K562 (cell line): ENCODE results near the gene BMP4. TPM values are rescaled to one million over a fixed set of nuclear protein-coding genes. Genes with fewer than 3 reads are reported as not detected.

Experiments
- ATAC-seq: fragments of 200-7000 bp; cut with Tn5 transposase; 3 replicates; pipeline ENCODE4 v1.9.1; 2020; ENCODE audit warnings: moderate library complexity
- BruUV-seq: library from RNA; stranded (reverse); fragments of 400-500 nt; replicated peaks from 2 replicates; lab custom pipeline; 2021; lab: Mats Ljungman, UMichigan
- CTCF ChIA-PET: fragments of 300-600 bp; formaldehyde crosslinking; extraction: SDS; loops from one replicate; lab custom pipeline; 2021; ENCODE audit warnings: low intra/inter-chr PET ratio; lab: Yijun Ruan, JAX
- POLR2A ChIA-PET: fragments of 300-600, 350-650 bp; sonication (Branson Sonifier 250); formaldehyde crosslinking; extraction: SDS; loops from one replicate; lab custom pipeline; 2021; ENCODE audit warnings: antibody characterized with exemption, inconsistent platforms; lab: Yijun Ruan, JAX
- DNase-seq, 4 experiments: peaks; one replicate each; pipeline versions ENCODE4 v3.0.0 to v3.0.0-alpha.2; 2011 to 2018; ENCODE audit warnings: low spot score in 3 of 4, mixed read lengths in 3 of 4; ENCODE audit errors: extremely low read depth in 1 of 4
- FAIRE-seq: peaks from 2 replicates; lab custom pipeline; 2011; peaks lifted over from hg19 to GRCh38; lab: Jason Lieb, UNC
- H2AFZ ChIP-seq: 2 replicates; pipeline ENCODE4 v1.6.0; 2011; ENCODE audit warnings: low read depth, low read length, control low read depth, inconsistent platforms
- H3K27ac ChIP-seq: fragments of 200-600 bp; 3 replicates; pipeline ENCODE4 v1.8.0; 2011; ENCODE audit warnings: low read depth, mild to moderate bottlenecking, control low read depth, inconsistent platforms, low read length, moderate library complexity, mixed read lengths; ENCODE audit errors: extremely low read depth
- H3K27me3 ChIP-seq, 2 experiments: fragments of 300-600 bp in 1 of 2; 2 replicates in 1 of 2; 3 replicates in 1 of 2; pipeline versions ENCODE4 v1.6.0 to v1.8.0; 2011; ENCODE audit warnings: inconsistent platforms in 2 of 2, low read length in 2 of 2, mild to moderate bottlenecking in 1 of 2, mixed read lengths in 1 of 2, moderate library complexity in 1 of 2; ENCODE audit not compliant: control insufficient read depth in 2 of 2, insufficient read depth in 2 of 2
- H3K36me3 ChIP-seq: fragments of 300-600 bp; 3 replicates; pipeline ENCODE4 v1.8.0; 2011; ENCODE audit warnings: mild to moderate bottlenecking, low read length, inconsistent platforms; ENCODE audit not compliant: control insufficient read depth, insufficient read depth
- H3K4me1 ChIP-seq, 2 experiments: fragments of 200-600 bp in 1 of 2; replicated peaks in 1 of 2; 2 replicates in 1 of 2; 3 replicates in 1 of 2; pipeline versions ENCODE4 v1.5.1 to v1.8.0; 2011; ENCODE audit warnings: inconsistent platforms in 2 of 2, low read length in 2 of 2, mild to moderate bottlenecking in 1 of 2, mixed read lengths in 1 of 2, moderate library complexity in 1 of 2; ENCODE audit not compliant: control insufficient read depth in 2 of 2, insufficient read depth in 2 of 2
- H3K4me2 ChIP-seq: 2 replicates; pipeline ENCODE4 v1.6.1; 2011; ENCODE audit warnings: low read length, control low read depth, inconsistent platforms, mixed read lengths; ENCODE audit not compliant: insufficient read depth
- H3K4me3 ChIP-seq: fragments of 200-600 bp; sonication (generic), shearing (Covaris generic); 2 replicates; pipeline ENCODE4 v1.5.1; 2016; ENCODE audit warnings: control low read depth, inconsistent platforms
- H3K79me2 ChIP-seq: fragments of 200-600 bp; 3 replicates; pipeline ENCODE4 v1.8.0; 2011; ENCODE audit warnings: low read length, inconsistent platforms; ENCODE audit not compliant: control insufficient read depth, insufficient read depth
- H3K9ac ChIP-seq, 2 experiments: 2 replicates each; pipeline versions ENCODE4 v1.6.0 to v1.6.1; 2011; ENCODE audit warnings: low read depth in 2 of 2, low read length in 2 of 2, control low read depth in 1 of 2, inconsistent platforms in 1 of 2, mild to moderate bottlenecking in 1 of 2, mixed read lengths in 1 of 2; ENCODE audit not compliant: insufficient read depth in 1 of 2
- H3K9me1 ChIP-seq: one replicate; pipeline ENCODE4 v1.6.0; 2011; ENCODE audit warnings: inconsistent platforms, mild to moderate bottlenecking, low read length, moderate library complexity; ENCODE audit not compliant: control insufficient read depth, insufficient read depth
- H3K9me3 ChIP-seq: replicated peaks from 2 replicates; pipeline ENCODE4 v1.5.1; 2011; ENCODE audit warnings: low read depth, low read length, inconsistent platforms; ENCODE audit not compliant: control insufficient read depth, insufficient read depth
- H4K20me1 ChIP-seq: replicated peaks from 2 replicates; pipeline ENCODE4 v1.6.1; 2011; ENCODE audit warnings: low read length, inconsistent platforms, mixed read lengths; ENCODE audit not compliant: control insufficient read depth, insufficient read depth
- FOXK1 ChIP-seq: sonication (generic); formaldehyde crosslinking; IDR thresholded peaks from 2 replicates; pipeline ENCODE4 v1.8.0; 2022; ENCODE audit warnings: missing genetic modification reagents, mild to moderate bottlenecking, borderline replicate concordance
- HEY1 ChIP-seq: fragments of 250-450 bp; sonication (Bioruptor Pico); IDR thresholded peaks from 2 replicates; pipeline ENCODE4 v1.5.0; 2020; ENCODE audit warnings: mild to moderate bottlenecking, moderate library complexity, borderline replicate concordance
- MCM3 ChIP-seq: fragments of 450-650 bp; IDR thresholded peaks from 2 replicates; pipeline ENCODE4 v1.6.1; 2016
- MEF2A ChIP-seq: IDR thresholded peaks from 2 replicates; pipeline ENCODE4 v1.6.1; 2011; ENCODE audit warnings: low read depth, mild to moderate bottlenecking, low read length, moderate library complexity; ENCODE audit not compliant: control insufficient read depth
- SLC30A9 ChIP-seq: fragments of 250-450 bp; sonication (Bioruptor Pico); IDR thresholded peaks from 2 replicates; pipeline ENCODE4 v1.8.0; 2022; ENCODE audit warnings: mild to moderate bottlenecking, moderate library complexity
- WGBS: fragments of 100-300 bp; shearing (Covaris generic); methylation state at CpG from one replicate; pipeline ENCODE4 v1.1.6; 2016; ENCODE audit warnings: low coverage, mixed read lengths; ENCODE audit not compliant: insufficient coverage; ENCODE audit errors: missing lambda C conversion rate; 5-methylcytosine and 5-hydroxymethylcytosine counted together
- in situ Hi-C: fragments of 300-500 bp; cut with MboI; formaldehyde crosslinking; loops from 4 replicates; pipeline ENCODE4 v1.15.0; 2018; ENCODE audit warnings: inconsistent platforms, mixed read lengths
- intact Hi-C: fragments of 100-400 bp; cut with micrococcal nuclease; formaldehyde crosslinking; loops from 2 replicates; pipeline ENCODE4 v1.14.2; 2022
- polyA plus RNA-seq, 8 experiments: library from polyadenylated mRNA; depleted of rRNA in 4 of 8; stranded (reverse) in 5 of 8; unstranded in 3 of 8; fragments of >200 nt; fragmentation: Nextera tagmentation in 2 of 8; fragmentation: Illumina TruSeq in 1 of 8; extraction: Ambion mirVana in 2 of 8; extraction: Trizol in 1 of 8; gene quantifications; 2 replicates each; pipeline versions ENCODE4 v1.2.1 to v1.2.3, GENCODE V29; 2011 to 2014; ENCODE audit warnings: inconsistent platforms in 1 of 8, missing spikeins in 1 of 8
- total RNA-seq, 7 experiments: library from RNA; depleted of rRNA in 6 of 7; stranded (reverse); fragments of >200 nt in 6 of 7; fragmentation: Illumina TruSeq in 2 of 7; extraction: Trizol in 2 of 7; gene quantifications; 2 replicates each; pipeline versions ENCODE4 v1.2.1 to v1.2.3, GENCODE V29; 2011 to 2021; ENCODE audit warnings: low replicate concordance in 1 of 7
- TF ChIP-seq, protein P1 (sequence below): fragments of 250-450 bp; sonication (Bioruptor Pico); IDR thresholded peaks from 2 replicates; pipeline ENCODE4 v1.5.0; 2021; ENCODE audit warnings: mild to moderate bottlenecking, moderate library complexity
- TF ChIP-seq, protein P2 (sequence below), 2 experiments: fragments of 150-350 bp in 1 of 2; IDR thresholded peaks; 2 replicates each; pipeline ENCODE4 v1.6.1; 2012 to 2016; ENCODE audit warnings: low read depth in 2 of 2, low read length in 2 of 2, mild to moderate bottlenecking in 1 of 2, moderate library complexity in 1 of 2
- TF ChIP-seq, protein P3 (sequence below), 2 experiments: fragments of 450-650 bp; conservative IDR thresholded peaks; 2 replicates each; pipeline ENCODE4 v1.6.1; 2017; ENCODE audit warnings: mild to moderate bottlenecking in 2 of 2, moderate library complexity in 2 of 2
- TF ChIP-seq, protein P4 (sequence below): sonication (generic); formaldehyde crosslinking; IDR thresholded peaks from 2 replicates; pipeline ENCODE4 v1.8.1; 2023; ENCODE audit warnings: mild to moderate bottlenecking, missing genetic modification reagents

BMP4 gene
- total and polyA plus RNA-seq, 9 of the 15 experiments (the other 6 are each of a cell fraction or from before 2014, with no cell fraction given) = not detected

DNA sequence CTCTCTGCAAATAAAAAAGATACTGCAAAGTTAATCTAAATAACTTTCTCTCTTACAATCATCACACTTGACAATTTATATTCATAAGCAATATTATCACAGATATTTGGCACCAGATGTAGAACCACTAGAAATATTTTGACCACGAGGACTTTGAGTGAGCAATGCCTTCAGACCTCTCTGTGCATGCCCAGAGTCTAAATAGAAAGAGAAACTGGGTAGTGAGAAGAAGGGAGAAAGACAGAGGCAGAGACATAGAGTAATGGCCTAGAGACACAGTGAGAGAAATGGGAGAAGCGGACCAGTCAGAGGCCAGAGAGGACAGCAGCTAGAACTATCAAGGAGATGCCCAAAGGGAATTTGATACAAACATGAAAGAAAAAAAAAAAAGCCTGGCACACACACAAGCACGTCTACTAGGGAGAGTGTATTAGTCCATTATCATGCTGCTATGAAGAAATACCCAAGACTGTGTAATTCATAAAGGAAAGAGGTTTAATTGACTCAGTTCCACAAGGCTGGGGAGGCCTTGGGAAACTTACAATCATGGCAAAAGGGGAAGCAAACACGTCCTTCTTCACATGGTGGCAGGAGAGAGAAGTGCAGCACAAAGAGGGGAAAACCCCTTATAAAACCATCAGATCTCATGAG lies 41.1 kb downstream of the BMP4 start (continued):
- TF ChIP-seq SLC30A9 (CRISPR knock-in tag) = no peak

DNA sequence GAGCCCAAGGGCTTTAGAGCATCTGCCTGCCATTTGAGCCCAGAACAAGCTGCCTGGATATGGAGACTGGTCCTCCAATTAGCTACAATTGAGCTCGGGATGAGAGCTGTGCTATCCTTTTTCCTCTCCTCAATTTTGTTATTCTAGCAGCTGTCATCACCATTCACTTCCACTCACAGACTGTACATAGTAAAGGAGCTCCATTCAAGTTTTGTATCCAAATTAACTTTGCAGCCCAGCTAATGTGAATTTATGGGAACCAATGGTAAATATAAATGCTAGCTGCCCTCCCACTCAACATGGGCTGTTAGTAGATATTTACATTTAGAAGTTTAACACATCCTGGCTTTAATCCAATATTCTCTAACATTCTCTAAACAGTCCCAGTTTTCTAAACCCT lies 44.6 kb downstream of the BMP4 start:
- Histone ChIP-seq H3K36me3 (no peaks in the 10 kb centered on the region), H3K27ac (no peak overlapping the region), H3K4me2 (no peak overlapping the region), H3K4me1 (no peaks in the 10 kb centered on the region), H2AFZ (no peak overlapping the region), H3K79me2 (no peaks in the 10 kb centered on the region), H3K9me3 (no peaks in the 10 kb centered on the region), H3K4me3 (no peak overlapping the region), H3K9me1 (no peaks in the 10 kb centered on the region), H3K27me3 (no peaks in the 10 kb centered on the region), H3K9ac (no peak overlapping the region), H4K20me1 (no peaks in the 10 kb centered on the region)
- ATAC-seq (no peak), FAIRE-seq (no peak), DNase-seq (no peak)
- ChIA-PET POLR2A (no interaction called here), CTCF (no interaction called here)
- in situ Hi-C loops = no loop called here
- WGBS = 0% methylated on average over 1 of the region's 1 CpG
- BruUV-seq = no TSS peak
- intact Hi-C loops = no loop called here
- TF ChIP-seq, protein P1, sequence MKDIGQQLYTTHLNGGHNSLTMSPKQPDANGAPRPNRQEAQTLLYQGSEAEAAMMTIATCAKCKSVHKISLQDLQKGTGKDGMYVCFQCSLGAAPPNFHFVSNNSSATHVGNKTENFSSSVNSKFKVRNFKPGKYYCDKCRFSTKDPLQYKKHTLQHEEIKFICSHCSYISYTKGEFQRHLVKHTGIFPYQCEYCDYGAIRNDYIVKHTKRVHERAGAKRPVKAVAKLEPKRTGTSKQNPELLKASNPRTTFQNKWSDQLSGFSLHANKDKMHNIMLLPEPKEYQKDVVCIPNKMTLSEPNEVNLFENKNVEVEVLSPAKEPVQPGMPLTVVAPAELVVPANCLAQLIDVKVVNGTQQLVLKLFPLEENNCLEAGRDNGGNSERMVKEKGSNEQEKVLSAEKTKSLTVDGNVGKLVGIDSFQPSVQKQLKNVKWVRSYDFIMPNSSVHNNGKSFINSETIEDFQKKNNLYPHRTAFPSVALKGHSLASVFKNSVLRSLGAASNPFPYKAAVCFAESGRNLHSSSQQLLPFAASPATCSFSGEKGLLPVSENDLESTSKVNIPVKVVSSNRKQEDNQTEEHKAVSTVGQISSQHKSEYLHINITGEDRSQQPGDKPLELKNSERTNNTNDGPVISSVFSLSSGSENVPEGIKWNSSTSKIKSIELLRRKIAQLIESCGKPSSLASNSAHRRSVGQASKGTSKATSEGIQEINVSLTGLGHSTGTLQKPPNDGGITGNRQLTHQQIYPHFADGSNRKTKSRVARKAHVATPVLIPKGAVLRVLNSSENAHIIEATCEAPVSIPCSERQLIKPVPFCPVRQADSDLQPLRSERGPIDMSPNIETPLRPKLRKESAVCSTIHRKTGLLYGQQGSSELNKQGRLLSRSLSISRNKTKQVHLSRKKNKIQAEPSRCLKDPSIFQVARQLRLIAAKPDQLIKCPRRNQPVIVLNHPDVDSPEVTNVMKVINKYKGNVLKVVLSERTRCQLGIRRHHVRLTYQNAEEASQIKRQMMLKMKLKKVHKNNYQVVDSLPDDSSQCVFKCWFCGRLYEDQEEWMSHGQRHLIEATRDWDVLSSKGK (CRISPR knock-in tag) = no peak
- TF ChIP-seq HEY1 (CRISPR knock-in tag) (no peak), MCM3 (no peak), FOXK1 (CRISPR knock-in tag) (no peak), MEF2A (no peak)
- TF ChIP-seq, protein P2, sequence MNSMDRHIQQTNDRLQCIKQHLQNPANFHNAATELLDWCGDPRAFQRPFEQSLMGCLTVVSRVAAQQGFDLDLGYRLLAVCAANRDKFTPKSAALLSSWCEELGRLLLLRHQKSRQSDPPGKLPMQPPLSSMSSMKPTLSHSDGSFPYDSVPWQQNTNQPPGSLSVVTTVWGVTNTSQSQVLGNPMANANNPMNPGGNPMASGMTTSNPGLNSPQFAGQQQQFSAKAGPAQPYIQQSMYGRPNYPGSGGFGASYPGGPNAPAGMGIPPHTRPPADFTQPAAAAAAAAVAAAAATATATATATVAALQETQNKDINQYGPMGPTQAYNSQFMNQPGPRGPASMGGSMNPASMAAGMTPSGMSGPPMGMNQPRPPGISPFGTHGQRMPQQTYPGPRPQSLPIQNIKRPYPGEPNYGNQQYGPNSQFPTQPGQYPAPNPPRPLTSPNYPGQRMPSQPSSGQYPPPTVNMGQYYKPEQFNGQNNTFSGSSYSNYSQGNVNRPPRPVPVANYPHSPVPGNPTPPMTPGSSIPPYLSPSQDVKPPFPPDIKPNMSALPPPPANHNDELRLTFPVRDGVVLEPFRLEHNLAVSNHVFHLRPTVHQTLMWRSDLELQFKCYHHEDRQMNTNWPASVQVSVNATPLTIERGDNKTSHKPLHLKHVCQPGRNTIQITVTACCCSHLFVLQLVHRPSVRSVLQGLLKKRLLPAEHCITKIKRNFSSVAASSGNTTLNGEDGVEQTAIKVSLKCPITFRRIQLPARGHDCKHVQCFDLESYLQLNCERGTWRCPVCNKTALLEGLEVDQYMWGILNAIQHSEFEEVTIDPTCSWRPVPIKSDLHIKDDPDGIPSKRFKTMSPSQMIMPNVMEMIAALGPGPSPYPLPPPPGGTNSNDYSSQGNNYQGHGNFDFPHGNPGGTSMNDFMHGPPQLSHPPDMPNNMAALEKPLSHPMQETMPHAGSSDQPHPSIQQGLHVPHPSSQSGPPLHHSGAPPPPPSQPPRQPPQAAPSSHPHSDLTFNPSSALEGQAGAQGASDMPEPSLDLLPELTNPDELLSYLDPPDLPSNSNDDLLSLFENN (IDR thresholded peaks at IDR 0.05; ENCODE audit: low read depth in 2 of 2, low read length in 2 of 2) = no peak
- TF ChIP-seq, protein P3, sequence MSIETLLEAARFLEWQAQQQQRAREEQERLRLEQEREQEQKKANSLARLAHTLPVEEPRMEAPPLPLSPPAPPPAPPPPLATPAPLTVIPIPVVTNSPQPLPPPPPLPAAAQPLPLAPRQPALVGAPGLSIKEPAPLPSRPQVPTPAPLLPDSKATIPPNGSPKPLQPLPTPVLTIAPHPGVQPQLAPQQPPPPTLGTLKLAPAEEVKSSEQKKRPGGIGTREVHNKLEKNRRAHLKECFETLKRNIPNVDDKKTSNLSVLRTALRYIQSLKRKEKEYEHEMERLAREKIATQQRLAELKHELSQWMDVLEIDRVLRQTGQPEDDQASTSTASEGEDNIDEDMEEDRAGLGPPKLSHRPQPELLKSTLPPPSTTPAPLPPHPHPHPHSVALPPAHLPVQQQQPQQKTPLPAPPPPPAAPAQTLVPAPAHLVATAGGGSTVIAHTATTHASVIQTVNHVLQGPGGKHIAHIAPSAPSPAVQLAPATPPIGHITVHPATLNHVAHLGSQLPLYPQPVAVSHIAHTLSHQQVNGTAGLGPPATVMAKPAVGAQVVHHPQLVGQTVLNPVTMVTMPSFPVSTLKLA (conservative IDR thresholded peaks at IDR 0.05) = no peak
- TF ChIP-seq, protein P4, sequence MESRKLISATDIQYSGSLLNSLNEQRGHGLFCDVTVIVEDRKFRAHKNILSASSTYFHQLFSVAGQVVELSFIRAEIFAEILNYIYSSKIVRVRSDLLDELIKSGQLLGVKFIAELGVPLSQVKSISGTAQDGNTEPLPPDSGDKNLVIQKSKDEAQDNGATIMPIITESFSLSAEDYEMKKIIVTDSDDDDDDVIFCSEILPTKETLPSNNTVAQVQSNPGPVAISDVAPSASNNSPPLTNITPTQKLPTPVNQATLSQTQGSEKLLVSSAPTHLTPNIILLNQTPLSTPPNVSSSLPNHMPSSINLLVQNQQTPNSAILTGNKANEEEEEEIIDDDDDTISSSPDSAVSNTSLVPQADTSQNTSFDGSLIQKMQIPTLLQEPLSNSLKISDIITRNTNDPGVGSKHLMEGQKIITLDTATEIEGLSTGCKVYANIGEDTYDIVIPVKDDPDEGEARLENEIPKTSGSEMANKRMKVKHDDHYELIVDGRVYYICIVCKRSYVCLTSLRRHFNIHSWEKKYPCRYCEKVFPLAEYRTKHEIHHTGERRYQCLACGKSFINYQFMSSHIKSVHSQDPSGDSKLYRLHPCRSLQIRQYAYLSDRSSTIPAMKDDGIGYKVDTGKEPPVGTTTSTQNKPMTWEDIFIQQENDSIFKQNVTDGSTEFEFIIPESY (CRISPR knock-in tag) = no peak
